K562 treated with DMSO at 1 percent for 4 hours (cell line): ENCODE data around the gene DBNL. TPM values are rescaled to one million over a fixed set of nuclear protein-coding genes. Genes with fewer than 3 reads are reported as not detected.

Source experiments
- total RNA-seq: library from RNA; unstranded; fragments of 300-600 nt; gene quantifications from 2 replicates; pipeline ENCODE4 v1.2.3, GENCODE V29; 2022; ENCODE audit not compliant: insufficient read depth

The DBNL gene
- total RNA-seq, result 35.0 and 40.7 TPM in 2 replicates

DNA sequence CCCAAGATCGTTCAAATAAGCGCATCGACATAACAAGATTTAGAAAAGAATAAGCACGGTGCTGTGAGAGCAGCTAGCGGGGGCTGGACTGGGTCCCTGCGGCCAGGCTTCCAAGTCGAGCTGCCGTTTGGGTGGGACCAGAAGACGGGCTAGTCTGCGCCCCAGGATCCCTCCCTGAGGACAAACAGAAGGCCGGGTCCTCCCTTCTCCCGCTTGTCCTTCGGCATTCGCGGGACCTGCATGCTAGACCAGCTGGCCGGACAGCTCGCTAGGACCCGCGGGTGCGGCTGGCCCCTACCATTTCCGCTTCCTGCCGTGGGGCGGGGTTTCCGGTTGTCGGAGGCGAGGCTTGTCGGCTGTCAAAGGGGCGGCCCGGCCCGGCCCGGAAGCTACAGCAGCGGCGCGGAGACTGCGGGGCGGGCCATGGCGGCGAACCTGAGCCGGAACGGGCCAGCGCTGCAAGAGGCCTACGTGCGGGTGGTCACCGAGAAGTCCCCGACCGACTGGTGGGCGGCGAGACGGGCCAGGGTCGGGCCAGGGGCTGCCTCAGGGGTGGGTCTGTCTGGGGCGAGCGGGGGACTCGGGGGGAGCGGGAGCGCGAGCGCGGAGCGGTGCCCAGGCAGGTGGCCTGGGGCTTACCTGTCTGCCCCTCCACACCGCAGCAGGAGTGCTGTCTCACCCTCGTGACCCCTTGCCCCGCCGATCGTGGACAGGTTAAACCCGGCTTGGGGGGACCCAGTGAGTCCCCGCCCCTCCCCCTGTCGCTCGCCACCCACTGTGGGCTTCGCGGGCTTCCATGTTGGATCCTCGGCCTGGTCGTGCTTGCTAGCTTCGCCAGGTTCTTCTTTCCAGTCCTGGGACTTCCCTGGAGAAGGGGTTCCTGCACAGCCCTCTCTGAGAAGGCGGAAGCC is at the start of gene DBNL:
TSS of gene DBNL (plus strand) at position 388 of the 911 bp plus-strand sequence. CDS start at position 424, 36 bp downstream.

DNA sequence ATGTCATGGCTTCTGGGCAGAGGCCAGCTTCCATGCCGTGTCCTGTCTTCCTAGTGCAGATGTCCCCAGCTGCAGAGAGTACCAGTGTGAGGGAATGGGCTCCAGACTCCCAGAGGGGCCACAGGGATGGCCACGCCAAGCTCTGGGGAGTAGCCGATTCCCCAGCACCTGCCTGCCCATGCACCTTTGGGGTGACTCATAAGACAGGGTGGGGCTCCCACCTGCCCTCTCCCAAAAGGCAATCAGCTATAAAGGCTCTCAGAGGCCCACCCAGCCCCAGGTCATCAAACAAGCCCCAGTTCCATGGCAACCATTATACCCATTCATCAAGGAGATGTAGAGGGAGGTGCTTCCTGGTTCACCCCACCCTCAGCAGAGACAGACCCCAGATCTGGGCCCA is 47.0 kb upstream of the DBNL start, which contains the start of gene SPDYE1:
TSS of gene SPDYE1 (plus strand) at position 366 of the 400 bp plus-strand sequence. CDS start 2,053 bp downstream, outside the sequence.

DNA sequence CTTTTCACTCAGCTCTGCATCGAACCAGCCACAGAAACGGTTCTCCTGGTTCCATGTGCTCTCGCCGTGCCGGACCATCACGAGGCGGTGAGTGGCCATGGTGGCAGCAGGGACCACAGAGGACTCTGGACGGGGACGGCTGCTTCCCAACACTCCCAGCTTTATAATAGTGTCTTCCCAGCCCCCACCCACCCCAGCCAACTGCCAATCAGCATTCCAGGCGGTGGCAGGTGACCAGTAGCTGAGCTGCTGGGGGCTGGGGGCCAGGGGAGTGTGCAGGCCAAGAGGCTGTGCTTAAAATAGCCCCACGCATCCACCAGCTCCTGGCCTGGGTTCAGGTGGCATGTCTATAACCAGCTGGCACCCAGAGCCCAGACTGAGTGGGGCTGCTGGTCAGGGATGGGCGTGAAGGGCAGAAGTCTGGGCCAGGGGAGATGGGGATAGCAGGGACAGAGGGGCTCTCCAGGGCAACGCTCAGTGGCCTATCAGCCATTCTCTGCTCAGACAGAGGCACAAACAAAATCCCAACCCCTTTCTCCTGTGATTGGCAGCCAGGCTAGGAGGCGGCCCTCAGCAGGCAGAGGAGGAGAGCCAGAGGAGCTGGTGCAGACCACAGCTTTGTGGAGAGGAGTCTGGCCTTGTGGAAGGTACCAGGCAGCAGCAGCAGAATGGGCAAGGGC is 21.1 kb downstream of the DBNL start, which contains the start of gene PGAM2:
TSS of gene PGAM2 (minus strand) at position 137 of the 680 bp plus-strand sequence. CDS start at position 99, 38 bp downstream.

DNA sequence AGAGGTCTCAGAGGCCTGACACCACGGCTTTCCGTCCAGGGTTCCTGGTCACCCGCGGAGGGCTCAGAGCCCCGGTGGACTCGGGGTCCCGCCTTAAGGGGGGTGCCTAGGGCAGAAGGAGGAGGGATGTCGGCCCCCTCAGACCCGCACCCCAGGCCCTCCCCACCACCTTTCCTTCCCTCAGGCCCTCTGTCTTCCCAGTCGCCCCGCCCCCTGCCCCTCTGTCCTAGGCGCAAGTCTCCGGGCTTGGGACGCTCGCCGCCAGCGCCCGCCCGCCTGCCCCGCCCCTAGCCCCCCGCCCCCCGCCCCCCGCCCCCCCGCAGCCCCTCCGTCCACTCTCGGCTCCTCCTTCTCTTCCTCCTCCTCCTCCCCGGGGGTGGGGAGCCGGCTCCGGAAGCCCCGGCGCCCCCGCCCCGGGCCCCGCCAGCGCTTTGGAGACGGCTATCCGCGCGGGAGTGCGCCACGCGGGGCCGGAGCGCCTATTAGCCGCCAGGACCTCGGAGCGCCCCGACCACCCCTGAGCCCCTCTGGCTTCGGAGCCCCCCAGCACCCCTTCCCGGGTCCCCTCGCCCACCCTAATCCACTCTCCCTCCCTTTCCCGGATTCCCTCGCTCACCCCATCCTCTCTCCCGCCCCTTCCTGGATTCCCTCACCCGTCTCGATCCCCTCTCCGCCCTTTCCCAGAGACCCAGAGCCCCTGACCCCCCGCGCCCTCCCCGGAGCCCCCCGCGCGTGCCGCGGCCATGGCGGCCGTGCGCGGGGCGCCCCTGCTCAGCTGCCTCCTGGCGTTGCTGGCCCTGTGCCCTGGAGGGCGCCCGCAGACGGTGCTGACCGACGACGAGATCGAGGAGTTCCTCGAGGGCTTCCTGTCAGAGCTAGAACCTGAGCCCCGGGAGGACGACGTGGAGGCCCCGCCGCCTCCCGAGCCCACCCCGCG is 59.7 kb downstream of the DBNL start, which contains the start of gene AEBP1:
TSS of gene AEBP1 (plus strand) at position 423 of the 937 bp plus-strand sequence. CDS start at position 744, 321 bp downstream.

Other genes starting within 250 kb of the DBNL start
- gene MRPS24, start 175.2 kb upstream of the DBNL start, total RNA-seq, result 242 and 278 TPM in 2 replicates
- 16.1 and 18.6 TPM in 2 replicates for gene URGCP, start 138.1 kb upstream of the DBNL start, total RNA-seq
- gene UBE2D4, start 118.3 kb upstream of the DBNL start, total RNA-seq, result 7.9 and 14.8 TPM in 2 replicates
- not detected in 2 replicates for gene SPDYE1, start 46.8 kb upstream of the DBNL start, total RNA-seq
- not detected in 2 replicates for gene PGAM2, start 20.9 kb downstream of the DBNL start, total RNA-seq
- 6.3 and 8.4 TPM in 2 replicates for gene POLM, start 37.8 kb downstream of the DBNL start, total RNA-seq
- gene AEBP1, start 59.6 kb downstream of the DBNL start, total RNA-seq, result 0.42 and 0.84 TPM in 2 replicates
- gene POLD2, start 78.8 kb downstream of the DBNL start, total RNA-seq, result 146 and 183 TPM in 2 replicates
- not detected in 2 replicates for gene MYL7, start 96.6 kb downstream of the DBNL start, total RNA-seq
- not detected in 2 replicates for gene GCK, start 144.7 kb downstream of the DBNL start, total RNA-seq
- gene YKT6, start 156.3 kb downstream of the DBNL start, total RNA-seq, result 99.1 and 110 TPM in 2 replicates